Measurements from ENCODE around the gene ZBTB11. TPM values are rescaled to one million over a fixed set of nuclear protein-coding genes. Genes with fewer than 3 reads are reported as not detected.

Gene ZBTB11
- total and polyA plus RNA-seq, 2 donors (not counting 3 experiments of a cell fraction or from before 2014, with no cell fraction given): 4.2 to 15.8 TPM

DNA sequence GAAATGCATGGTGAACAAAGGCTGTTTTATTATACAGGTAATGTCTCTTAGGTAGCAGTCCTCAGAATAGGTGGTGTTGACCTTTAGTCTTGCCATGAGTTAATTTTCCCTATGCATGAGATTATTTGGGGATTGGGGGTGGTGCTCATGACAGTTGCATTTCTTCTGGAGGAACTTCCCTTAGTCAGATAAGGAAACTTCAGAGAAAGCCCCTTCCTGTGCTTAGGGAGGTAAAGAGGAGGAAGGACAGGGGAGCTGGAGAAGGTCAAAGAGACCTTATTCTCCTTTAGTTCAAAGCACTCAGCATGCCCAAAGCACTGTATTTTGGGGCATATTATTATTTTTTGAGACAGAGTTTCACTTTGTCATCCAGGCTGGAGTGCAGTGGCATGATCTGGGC, 47.7 kb downstream of the ZBTB11 start:
- CTCF ChIA-PET: no interaction called here
- no peak overlapping the region for H3K4me3 ChIP-seq (replicated peaks in 1 of 3; ENCODE audit: insufficient read depth in 1 of 3, low read depth in 1 of 3, low read length in 3 of 3)
- H3K4me1 ChIP-seq (ENCODE audit: control insufficient read depth, extremely low read depth, insufficient read depth, low read length): no peaks in the 10 kb centered on the region
- H3K9me3 ChIP-seq (replicated peaks; ENCODE audit: control insufficient read depth, insufficient read depth, low read length): no peaks in the 10 kb centered on the region
- POLR2A ChIA-PET: no interaction called here
- intact Hi-C loops (cut with micrococcal nuclease) (no loop called here), dilution Hi-C loops (cut with MboI; ENCODE audit: extremely low pct_ligation_motif_present, low sequenced_read_pairs) (no loop called here)
- DNase-seq (ENCODE audit: low read depth, low spot score) (no peak), FAIRE-seq (no peak)
- H2AFZ ChIP-seq (ENCODE audit: low read depth, low read length): no peak overlapping the region
- H3K4me2 ChIP-seq (ENCODE audit: insufficient read depth, low read length): no peak overlapping the region
- H3K36me3 ChIP-seq (ENCODE audit: control insufficient read depth in 2 of 2, extremely low read depth in 1 of 2, insufficient read depth in 2 of 2, low read length in 2 of 2): no peaks in the 10 kb centered on the region
- TF ChIP-seq POLR2AphosphoS5 (IDR thresholded peaks at IDR 0.05; ENCODE audit: insufficient read depth, low read depth, low read length) (no peak), MYC (IDR thresholded peaks at IDR 0.05; ENCODE audit: low read depth, low read length) (no peak), JUN (IDR thresholded peaks at IDR 0.05; ENCODE audit: borderline replicate concordance, insufficient read depth, insufficient read length, low read depth) (no peak), FOS (IDR thresholded peaks at IDR 0.05; ENCODE audit: borderline replicate concordance, insufficient read depth, low read length) (no peak), POLR2A (IDR thresholded peaks at IDR 0.05; ENCODE audit: low read depth, low read length) (no peak), GATA2 (IDR thresholded peaks at IDR 0.05; ENCODE audit: insufficient read depth, insufficient read length, low read depth, low read length) (no peak), EZH2 (IDR thresholded peaks at IDR 0.05; ENCODE audit: borderline replicate concordance, low read depth, low read length, severe bottlenecking) (no peak)
- TF ChIP-seq, protein P1, sequence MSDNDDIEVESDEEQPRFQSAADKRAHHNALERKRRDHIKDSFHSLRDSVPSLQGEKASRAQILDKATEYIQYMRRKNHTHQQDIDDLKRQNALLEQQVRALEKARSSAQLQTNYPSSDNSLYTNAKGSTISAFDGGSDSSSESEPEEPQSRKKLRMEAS (IDR thresholded peaks at IDR 0.05; ENCODE audit: insufficient read depth, insufficient read length): no peak
- TF ChIP-seq, protein P2, sequence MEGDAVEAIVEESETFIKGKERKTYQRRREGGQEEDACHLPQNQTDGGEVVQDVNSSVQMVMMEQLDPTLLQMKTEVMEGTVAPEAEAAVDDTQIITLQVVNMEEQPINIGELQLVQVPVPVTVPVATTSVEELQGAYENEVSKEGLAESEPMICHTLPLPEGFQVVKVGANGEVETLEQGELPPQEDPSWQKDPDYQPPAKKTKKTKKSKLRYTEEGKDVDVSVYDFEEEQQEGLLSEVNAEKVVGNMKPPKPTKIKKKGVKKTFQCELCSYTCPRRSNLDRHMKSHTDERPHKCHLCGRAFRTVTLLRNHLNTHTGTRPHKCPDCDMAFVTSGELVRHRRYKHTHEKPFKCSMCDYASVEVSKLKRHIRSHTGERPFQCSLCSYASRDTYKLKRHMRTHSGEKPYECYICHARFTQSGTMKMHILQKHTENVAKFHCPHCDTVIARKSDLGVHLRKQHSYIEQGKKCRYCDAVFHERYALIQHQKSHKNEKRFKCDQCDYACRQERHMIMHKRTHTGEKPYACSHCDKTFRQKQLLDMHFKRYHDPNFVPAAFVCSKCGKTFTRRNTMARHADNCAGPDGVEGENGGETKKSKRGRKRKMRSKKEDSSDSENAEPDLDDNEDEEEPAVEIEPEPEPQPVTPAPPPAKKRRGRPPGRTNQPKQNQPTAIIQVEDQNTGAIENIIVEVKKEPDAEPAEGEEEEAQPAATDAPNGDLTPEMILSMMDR (IDR thresholded peaks at IDR 0.05; ENCODE audit: extremely low read depth in 1 of 2, insufficient read depth in 1 of 2, low read depth in 1 of 2, low read length in 2 of 2): no peak
- H3K27ac ChIP-seq (ENCODE audit: insufficient read depth, low read depth, low read length): no peak overlapping the region
- no peaks in the 10 kb centered on the region for H3K27me3 ChIP-seq (ENCODE audit: control insufficient read depth in 2 of 2, insufficient read depth in 2 of 2, low read length in 2 of 2)
- no peaks in the 10 kb centered on the region for H4K20me1 ChIP-seq (replicated peaks; ENCODE audit: control insufficient read depth, extremely low read depth, insufficient read depth, low read length)
- no peaks in the 10 kb centered on the region for H3K9me1 ChIP-seq (replicated peaks; ENCODE audit: control insufficient read depth, extremely low read depth, insufficient read depth, low read length)
- no TSS peak for BruUV-seq (replicated peaks)
- H3K9ac ChIP-seq (replicated peaks; ENCODE audit: extremely low read depth, insufficient read depth, low read length): no peak overlapping the region
- H3K79me2 ChIP-seq (ENCODE audit: control insufficient read depth, insufficient read depth, low read length): no peaks in the 10 kb centered on the region

Measured in endothelial cell of umbilical vein (primary cell).